RWPE1 (cell line): ENCODE results near the gene SF3B3.

Experiments
- CTCF ChIA-PET: fragments of 350-600 bp; sonication (Branson Sonifier 250); formaldehyde crosslinking; extraction: SDS; loops from one replicate; lab custom pipeline; 2021; lab: Yijun Ruan, JAX
- POLR2A ChIA-PET: fragments of 400-600 bp; formaldehyde crosslinking; extraction: SDS; loops from one replicate; lab custom pipeline; 2020; ENCODE audit warnings: antibody characterized with exemption; ENCODE audit not compliant: low non-redundant PET; lab: Yijun Ruan, JAX
- DNase-seq: peaks from one replicate; pipeline ENCODE4 v3.0.0; 2012; ENCODE audit warnings: low spot score
- H3K27ac ChIP-seq: fragments of 450-650 bp; 2 replicates; pipeline ENCODE4 v1.5.1; 2017
- CTCF ChIP-seq: fragments of 450-650 bp; conservative IDR thresholded peaks from 2 replicates; pipeline ENCODE4 v1.5.1; 2017; ENCODE audit warnings: low read depth, mild to moderate bottlenecking

Gene SF3B3

GRCh38 chr16:70523743-70524398, at the start of gene SF3B3:
TSS of gene SF3B3 (plus strand) at chr16:70523816. CDS start at chr16:70526657, 2,841 bp downstream.
- CTCF ChIA-PET, result interaction anchor here (1.2 kb wide), 1 partner anchor 15 kb away, joined by 5 read pairs; no protein-coding TSS in a partner anchor
- POLR2A ChIA-PET, result interaction anchor here (0.6 kb wide), 1 partner anchor 129 kb away, joined by 3 read pairs; no protein-coding TSS in a partner anchor
- no peak for TF ChIP-seq CTCF
- peak; percentile 59 for DNase-seq
- H3K27ac ChIP-seq, result peak within 1 kb of the TSS; percentile 83

GRCh38 chr16:70474320-70475053, 49.1 kb upstream of the SF3B3 start:
- POLR2A ChIA-PET, result no interaction called here
- no peak for DNase-seq
- no peak for TF ChIP-seq CTCF
- H3K27ac ChIP-seq, result peak overlapping the region; percentile 91
- CTCF ChIA-PET, result no interaction called here

GRCh38 chr16:70475054-70475871, 48.4 kb upstream of the SF3B3 start:
- DNase-seq, result no peak
- ChIA-PET CTCF (no interaction called here), POLR2A (no interaction called here)
- no peak for TF ChIP-seq CTCF
- peak overlapping the region; percentile 91 for H3K27ac ChIP-seq

- ChIA-PET POLR2A (interaction anchor here (0.6 kb wide), 1 partner anchor 12 kb away, joined by 5 read pairs; no protein-coding TSS in a partner anchor), CTCF (interaction anchor here (0.5 to 0.6 kb wide), 2 partner anchors 50 to 92 kb away, joined by 4 to 5 read pairs; no protein-coding TSS in a partner anchor)
- no peak for TF ChIP-seq CTCF
- peak; percentile 92 for DNase-seq
- H3K27ac ChIP-seq, result peak overlapping the region; percentile 91
Measured at GRCh38 chr16:70476272-70477020, 47.2 kb upstream of the SF3B3 start.

GRCh38 chr16:70478169-70478568, 45.4 kb upstream of the SF3B3 start:
- ChIA-PET POLR2A (no interaction called here), CTCF (interaction anchor here (0.5 to 1.4 kb wide), 4 partner anchors 9 to 86 kb away, joined by 3 to 8 read pairs (median 4); no protein-coding TSS in a partner anchor)
- DNase-seq, result no peak
- no peak for TF ChIP-seq CTCF
- H3K27ac ChIP-seq, result peak overlapping the region; percentile 91
